H1 (cell line): Measurements from ENCODE around the gene B4GALT5. TPM values are rescaled to one million over a fixed set of nuclear protein-coding genes. Genes with fewer than 3 reads are reported as not detected.

ENCODE experiments used
- CTCF ChIA-PET: fragments of 300-600 bp; sonication (Branson Sonifier 250); formaldehyde crosslinking; loops from one replicate; lab custom pipeline; 2021; ENCODE audit not compliant: partially characterized antibody; lab: Charles Lee
- POLR2A ChIA-PET: fragments of 300-600 bp; sonication (Branson Sonifier 250); formaldehyde crosslinking; loops from one replicate; lab custom pipeline; 2021; ENCODE audit warnings: inconsistent platforms; ENCODE audit not compliant: partially characterized antibody; lab: Charles Lee
- DNase-seq, 2 experiments: peaks; one replicate each; pipeline versions ENCODE4 v3.0.0 to v3.0.0-alpha.2; 2010 to 2022; ENCODE audit warnings: low spot score in 2 of 2, low read depth in 1 of 2, mixed read lengths in 1 of 2
- FAIRE-seq: peaks from 2 replicates; lab custom pipeline; 2011; peaks lifted over from hg19 to GRCh38; lab: Jason Lieb, UNC
- H2AFZ ChIP-seq: 2 replicates; pipeline ENCODE4 v1.8.1; 2012; ENCODE audit warnings: low read length, inconsistent platforms
- H2AK5ac ChIP-seq: 2 replicates; pipeline ENCODE4 v1.6.1; 2013; ENCODE audit warnings: low read depth, low read length
- H2BK120ac ChIP-seq: replicated peaks from 2 replicates; pipeline ENCODE3; 2013; ENCODE audit warnings: low read depth, low read length, inconsistent platforms
- H2BK12ac ChIP-seq: 2 replicates; pipeline ENCODE4 v1.6.1; 2013; ENCODE audit warnings: low read depth, low read length
- H2BK15ac ChIP-seq: 2 replicates; pipeline ENCODE4 v1.6.1; 2013; ENCODE audit warnings: low read length
- H2BK20ac ChIP-seq: 2 replicates; pipeline ENCODE4 v1.6.1; 2013; ENCODE audit warnings: low read length
- H2BK5ac ChIP-seq: 2 replicates; pipeline ENCODE4 v1.6.1; 2013; ENCODE audit warnings: low read depth, low read length
- H3K14ac ChIP-seq: 2 replicates; pipeline ENCODE4 v1.6.1; 2013; ENCODE audit warnings: inconsistent platforms; ENCODE audit not compliant: insufficient read length
- H3K18ac ChIP-seq: 2 replicates; pipeline ENCODE4 v1.6.1; 2013; ENCODE audit warnings: low read length; ENCODE audit errors: extremely low read depth
- H3K23ac ChIP-seq: 2 replicates; pipeline ENCODE4 v1.6.1; 2013; ENCODE audit warnings: inconsistent platforms; ENCODE audit not compliant: insufficient read length
- H3K23me2 ChIP-seq: 2 replicates; pipeline ENCODE4 v1.6.1; 2013; ENCODE audit warnings: low read depth, low read length
- H3K27ac ChIP-seq: 2 replicates; pipeline ENCODE4 v1.6.1; 2011; ENCODE audit warnings: low read depth, low read length, inconsistent platforms
- H3K27me3 ChIP-seq, 4 experiments: replicated peaks in 1 of 4; 1 replicate in 1 of 4; 2 replicates in 3 of 4; pipeline versions ENCODE4 v1.6.1 to v1.8.1; 2011 to 2013; ENCODE audit warnings: low read length in 3 of 4, mild to moderate bottlenecking in 3 of 4, inconsistent platforms in 2 of 4, mixed read lengths in 2 of 4, moderate library complexity in 1 of 4; ENCODE audit not compliant: control insufficient read depth in 3 of 4, insufficient read depth in 3 of 4; ENCODE audit errors: extremely low read depth in 1 of 4
- H3K36me3 ChIP-seq, 4 experiments: 2 replicates each; pipeline versions ENCODE4 v1.6.1 to v1.8.1; 2011 to 2013; ENCODE audit warnings: mild to moderate bottlenecking in 4 of 4, low read length in 3 of 4, moderate library complexity in 2 of 4, control low read depth in 1 of 4, inconsistent platforms in 1 of 4; ENCODE audit not compliant: insufficient read depth in 4 of 4, control insufficient read depth in 2 of 4
- H3K4ac ChIP-seq: replicated peaks from 2 replicates; pipeline ENCODE3; 2013; ENCODE audit warnings: low read length, low read depth, mixed read lengths, inconsistent platforms; ENCODE audit not compliant: insufficient read length
- H3K4me1 ChIP-seq, 4 experiments: replicated peaks in 1 of 4; 1 replicate in 1 of 4; 2 replicates in 3 of 4; pipeline versions ENCODE4 v1.6.1 to v1.8.1; 2011 to 2013; ENCODE audit warnings: low read length in 3 of 4, inconsistent platforms in 2 of 4, mixed read lengths in 1 of 4; ENCODE audit not compliant: insufficient read depth in 4 of 4, control insufficient read depth in 3 of 4
- H3K4me2 ChIP-seq, 2 experiments: 2 replicates each; pipeline versions ENCODE4 v1.6.1 to v1.8.1; 2011 to 2013; ENCODE audit warnings: low read depth in 2 of 2, low read length in 2 of 2, control low read depth in 1 of 2, inconsistent platforms in 1 of 2, mild to moderate bottlenecking in 1 of 2; ENCODE audit not compliant: insufficient read depth in 1 of 2
- H3K4me3 ChIP-seq, 4 experiments: fragments of 200-600, 300-600 bp in 1 of 4; sonication (generic), shearing (Covaris generic), sonication (Bioruptor Twin) in 1 of 4; 2 replicates each; pipeline versions ENCODE4 v1.5.1 to v1.8.1; 2011 to 2016; ENCODE audit warnings: low read length in 4 of 4, low read depth in 3 of 4, control low read depth in 2 of 4, inconsistent platforms in 2 of 4, mild to moderate bottlenecking in 2 of 4, mixed read lengths in 1 of 4, moderate library complexity in 1 of 4; ENCODE audit not compliant: insufficient read depth in 2 of 4; ENCODE audit errors: extremely low read depth in 1 of 4
- H3K56ac ChIP-seq: replicated peaks from 2 replicates; pipeline ENCODE3; 2013; ENCODE audit warnings: low read depth, mild to moderate bottlenecking, mixed read lengths, low read length, inconsistent platforms; ENCODE audit not compliant: insufficient read length
- H3K79me1 ChIP-seq: 2 replicates; pipeline ENCODE4 v1.6.1; 2013; ENCODE audit warnings: low read depth, low read length, control low read depth
- H3K79me2 ChIP-seq, 2 experiments: 2 replicates each; pipeline versions ENCODE4 v1.6.1 to v1.8.1; 2012 to 2013; ENCODE audit warnings: low read length in 2 of 2, mild to moderate bottlenecking in 2 of 2, inconsistent platforms in 1 of 2; ENCODE audit not compliant: insufficient read depth in 2 of 2, control insufficient read depth in 1 of 2
- H3K9ac ChIP-seq, 4 experiments: replicated peaks in 1 of 4; 1 replicate in 1 of 4; 2 replicates in 3 of 4; pipeline versions ENCODE4 v1.6.1 to v1.8.1; 2011 to 2013; ENCODE audit warnings: low read depth in 3 of 4, low read length in 3 of 4, control low read depth in 2 of 4, mild to moderate bottlenecking in 2 of 4, moderate library complexity in 2 of 4, inconsistent platforms in 1 of 4; ENCODE audit errors: extremely low read depth in 1 of 4
- H3K9me3 ChIP-seq, 2 experiments: 2 replicates each; pipeline versions ENCODE4 v1.6.1 to v1.8.1; 2012 to 2013; ENCODE audit warnings: mild to moderate bottlenecking in 2 of 2, moderate library complexity in 2 of 2, control low read depth in 1 of 2, inconsistent platforms in 1 of 2, low read depth in 1 of 2, low read length in 1 of 2, mixed read lengths in 1 of 2; ENCODE audit not compliant: insufficient read depth in 2 of 2
- H4K20me1 ChIP-seq, 2 experiments: replicated peaks in 1 of 2; 2 replicates each; pipeline versions ENCODE3 to v1.8.1; 2011 to 2013; ENCODE audit warnings: inconsistent platforms in 2 of 2, low read length in 2 of 2, mild to moderate bottlenecking in 1 of 2; ENCODE audit not compliant: insufficient read depth in 2 of 2, control insufficient read depth in 1 of 2
- H4K5ac ChIP-seq: 2 replicates; pipeline ENCODE4 v1.6.1; 2013; ENCODE audit warnings: low read length, low read depth, mixed read lengths, inconsistent platforms; ENCODE audit not compliant: insufficient read length
- H4K8ac ChIP-seq: 2 replicates; pipeline ENCODE4 v1.8.0; 2013; ENCODE audit warnings: mild to moderate bottlenecking, moderate library complexity, low read length, inconsistent platforms; ENCODE audit not compliant: insufficient read depth; ENCODE audit errors: extremely low read depth
- H4K91ac ChIP-seq: replicated peaks from 2 replicates; pipeline ENCODE3; 2013; ENCODE audit warnings: low read length, mixed read lengths, inconsistent platforms; ENCODE audit not compliant: insufficient read length
- KDM5A ChIP-seq: fragments of 200-600 bp; IDR thresholded peaks from 2 replicates; pipeline ENCODE4 v1.7.1; 2012; ENCODE audit warnings: mild to moderate bottlenecking, low read length, inconsistent platforms, mixed read lengths
- WGBS, 2 experiments: shearing (Covaris generic) in 1 of 2; methylation state at CpG; one replicate each; pipeline versions ENCODE4 v1.1.6 to v1.1.7; 2013 to 2015; ENCODE audit warnings: low lambda C conversion rate in 2 of 2, mixed read lengths in 2 of 2, inconsistent platforms in 1 of 2, low coverage in 1 of 2, missing lambda C conversion rate in 1 of 2; ENCODE audit not compliant: insufficient replicate concordance in 2 of 2, insufficient coverage in 1 of 2, insufficient read length in 1 of 2; ENCODE audit errors: extremely low coverage in 1 of 2, missing lambda C conversion rate in 1 of 2; 5-methylcytosine and 5-hydroxymethylcytosine counted together
- polyA plus RNA-seq, 7 experiments: library from polyadenylated mRNA; depleted of rRNA in 3 of 7; stranded (reverse) in 5 of 7; unstranded in 2 of 7; fragments of >200 nt in 5 of 7; fragments of 200-250 nt in 2 of 7; gene quantifications; 1 replicate in 5 of 7; 2 replicates in 1 of 7; 4 replicates in 1 of 7; pipeline versions ENCODE4 v1.2.1 to v1.2.3, GENCODE V29; 2011 to 2013; ENCODE audit warnings: missing spikeins in 2 of 7, mixed read lengths in 2 of 7
- total RNA-seq: library from RNA; stranded (reverse); fragmentation: NEBNext Ultra II Directional; extraction: Animal tissue kit (Norgen Biotek cat#: 25700); gene quantifications from 2 replicates; pipeline ENCODE4 v1.2.1, GENCODE V29; 2021

The B4GALT5 gene
- total and polyA plus RNA-seq, 2 of the 8 experiments (the other 6 are each of a cell fraction or from before 2014, with no cell fraction given): 46.5 to 75.4 TPM

DNA sequence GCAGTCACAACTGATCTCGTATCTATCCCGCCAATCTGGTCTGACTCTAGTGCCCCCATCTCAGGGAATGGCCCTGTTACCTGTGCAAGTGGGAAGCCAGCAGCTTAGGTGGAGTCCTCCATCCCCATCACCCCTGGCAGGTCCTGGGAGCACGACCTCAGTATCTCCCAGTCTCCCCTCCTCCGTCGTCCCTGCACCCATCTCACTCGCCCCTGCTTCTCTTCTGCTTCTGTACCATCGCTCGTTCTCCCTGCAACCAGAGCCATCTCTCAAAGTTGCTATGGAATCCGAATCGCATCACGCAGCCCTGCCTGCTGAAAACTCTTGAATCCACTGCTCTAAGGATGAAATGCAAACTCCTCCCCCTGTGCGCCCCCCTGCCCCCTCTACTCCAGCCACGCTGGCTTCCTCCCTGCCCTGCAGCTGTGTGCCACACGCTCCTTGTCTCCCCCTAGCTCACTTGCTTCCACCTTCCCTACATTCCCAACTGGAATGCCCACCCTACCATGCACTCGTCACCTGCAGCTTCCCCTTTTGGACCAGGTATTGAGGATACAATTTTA, 81.7 kb downstream of the B4GALT5 start:
- H3K56ac ChIP-seq: no peak overlapping the region
- peaks cover 5 to 25% (median 13%) of the 10 kb centered on the region in 4 experiments for H3K36me3 ChIP-seq
- H3K4me1 ChIP-seq: peaks cover 5 to 20% (median 12%) of the 10 kb centered on the region in 4 experiments
- FAIRE-seq (no peak), DNase-seq (no peak)
- H2BK12ac ChIP-seq: peak overlapping the region; percentile 23; the same call in 1 of the 2 replicates
- ChIA-PET CTCF (interaction anchor here (2.5 to 3.0 kb wide), 2 partner anchors 20 to 214 kb away, joined by 10 to 18 read pairs; no protein-coding TSS in a partner anchor), POLR2A (interaction anchor here (1.3 to 2.1 kb wide), 2 partner anchors 74 to 81 kb away, joined by 4 to 5 read pairs; partner anchors contain the start of gene B4GALT5)
- H3K27ac ChIP-seq: 0 out of 2 replicates have a peak overlapping the region, but pooled peaks have one; percentile 24
- H4K20me1 ChIP-seq: peaks cover 0 to 12% of the 10 kb centered on the region in 2 experiments
- no peaks in the 10 kb centered on the region for H3K79me2 ChIP-seq
- no peak overlapping the region for H2BK5ac ChIP-seq
- no peak overlapping the region for H2BK20ac ChIP-seq
- H2AFZ ChIP-seq: no peak overlapping the region
- H3K14ac ChIP-seq: no peak overlapping the region
- no peak overlapping the region for H4K91ac ChIP-seq
- no peaks in the 10 kb centered on the region; the same call in 1 of the 2 replicates for H3K79me1 ChIP-seq
- H3K9me3 ChIP-seq: no peaks in the 10 kb centered on the region
- H3K23me2 ChIP-seq: no peaks in the 10 kb centered on the region
- H2BK15ac ChIP-seq: 0 out of 2 replicates have a peak overlapping the region, but pooled peaks have one; percentile 25
- 0 out of 2 replicates have a peak overlapping the region, but pooled peaks have one; percentile 17 for H3K18ac ChIP-seq
- no peak overlapping the region for H3K4me3 ChIP-seq
- H4K8ac ChIP-seq: peak overlapping the region; percentile 48; the same call in 1 of the 2 replicates
- no peak overlapping the region for H2BK120ac ChIP-seq
- no peaks in the 10 kb centered on the region for H3K27me3 ChIP-seq
- no peak overlapping the region for H2AK5ac ChIP-seq
- peak overlapping the region in 1 of 2 experiments; percentile 37; a peak in 1 of 4 replicates for H3K4me2 ChIP-seq
- H3K9ac ChIP-seq: no peak overlapping the region
- H3K4ac ChIP-seq: no peak overlapping the region
- no peak overlapping the region for H3K23ac ChIP-seq
- peak overlapping the region; percentile 6 for H4K5ac ChIP-seq
- WGBS, 2 experiments: 76% methylated on average over 11 of the region's 15 CpGs; no CpG with 5 or more reads in 1 of the 2 experiments
- no peak for TF ChIP-seq KDM5A
